SK-MEL-5 (cell line): ENCODE measurements around the gene OSM. TPM values are rescaled to one million over a fixed set of nuclear protein-coding genes. Genes with fewer than 3 reads are reported as not detected.

Source experiments
- DNase-seq: peaks from one replicate; pipeline ENCODE4 v3.0.0-alpha.2; 2016; ENCODE audit warnings: low read depth, low spot score
- in situ Hi-C: cut with HindIII; loops from 2 replicates; pipeline ENCODE4 v1.10.0; 2016; ENCODE audit warnings: low sequenced_read_pairs, high pct_unique_total_duplicates, low pct_unique_long_range_greater_than_20kb
- polyA plus RNA-seq, 2 experiments: library from polyadenylated mRNA; depleted of rRNA; stranded (reverse); fragments of >200 nt; gene quantifications; 2 replicates each; pipeline ENCODE4 v1.2.3, GENCODE V29; 2015
- total RNA-seq: library from RNA; depleted of rRNA; stranded (reverse); fragments of >200 nt; shearing (Covaris generic); gene quantifications from 2 replicates; pipeline ENCODE4 v1.2.3, GENCODE V29; 2014; rRNA removed

Gene OSM
- not detected in 2 replicates for total RNA-seq
- polyA plus RNA-seq (2015; cell fraction: cytosol; rRNA removed), result not detected in 2 replicates
- not detected in 2 replicates for polyA plus RNA-seq (2015; cell fraction: nucleus; rRNA removed)

DNA sequence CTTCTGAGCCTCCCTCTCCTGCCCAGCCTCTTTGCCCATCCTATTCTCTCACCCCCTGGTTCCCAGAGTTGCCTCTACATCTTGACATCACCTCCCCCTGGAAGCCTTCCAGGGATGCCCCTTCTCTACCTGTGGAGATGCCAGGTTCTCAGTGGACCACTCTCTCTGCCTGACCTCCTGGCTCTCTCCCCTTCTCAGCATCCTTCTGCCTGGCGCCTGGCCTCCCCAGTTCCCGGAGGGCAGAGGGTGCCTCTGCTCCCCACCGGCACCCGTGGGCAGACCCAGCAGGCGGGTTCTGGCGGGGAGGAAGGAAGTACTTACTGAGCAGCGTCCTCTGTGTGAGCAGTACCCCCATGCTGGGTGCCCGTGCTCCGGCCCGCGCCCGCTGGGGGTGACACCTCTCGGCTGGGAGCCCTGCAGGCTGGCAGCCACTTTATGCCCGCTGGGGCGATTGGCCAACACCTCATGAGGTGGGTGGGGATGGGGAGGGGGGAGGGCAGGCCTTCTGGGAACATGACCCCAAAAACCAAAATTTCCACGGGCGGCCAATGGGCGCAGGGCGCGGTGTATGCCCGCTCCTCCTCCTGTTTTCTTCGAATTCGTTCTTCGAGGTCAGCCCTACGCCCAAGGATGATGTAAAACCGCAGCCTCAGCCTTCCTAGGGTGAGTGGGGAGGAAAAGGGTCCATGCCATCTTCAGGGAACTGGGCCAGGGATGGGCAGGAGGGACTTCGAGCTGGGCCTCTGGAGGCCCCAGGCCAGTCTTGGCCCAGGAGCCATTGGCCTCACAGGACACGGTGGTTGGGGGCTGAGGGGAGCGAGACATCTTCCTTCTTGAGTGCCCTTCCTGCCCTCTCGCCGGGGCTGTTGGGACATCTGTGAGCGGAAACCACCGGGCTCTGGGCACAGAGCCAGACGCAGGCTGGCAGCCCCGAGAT, at the start of gene OSM:
TSS of gene OSM (minus strand) at position 407 of the 937 bp plus-strand sequence. CDS start at position 355, 52 bp downstream.
- in situ Hi-C loops, result no loop called here
- DNase-seq, result no peak

GRCh38 chr22:30315962-30316576, 49.4 kb upstream of the OSM start:
- DNase-seq, result no peak
- in situ Hi-C loops, result no loop called here

GRCh38 chr22:30314915-30315314, 48.3 kb upstream of the OSM start:
- DNase-seq, result no peak
- in situ Hi-C loops, result no loop called here

DNA sequence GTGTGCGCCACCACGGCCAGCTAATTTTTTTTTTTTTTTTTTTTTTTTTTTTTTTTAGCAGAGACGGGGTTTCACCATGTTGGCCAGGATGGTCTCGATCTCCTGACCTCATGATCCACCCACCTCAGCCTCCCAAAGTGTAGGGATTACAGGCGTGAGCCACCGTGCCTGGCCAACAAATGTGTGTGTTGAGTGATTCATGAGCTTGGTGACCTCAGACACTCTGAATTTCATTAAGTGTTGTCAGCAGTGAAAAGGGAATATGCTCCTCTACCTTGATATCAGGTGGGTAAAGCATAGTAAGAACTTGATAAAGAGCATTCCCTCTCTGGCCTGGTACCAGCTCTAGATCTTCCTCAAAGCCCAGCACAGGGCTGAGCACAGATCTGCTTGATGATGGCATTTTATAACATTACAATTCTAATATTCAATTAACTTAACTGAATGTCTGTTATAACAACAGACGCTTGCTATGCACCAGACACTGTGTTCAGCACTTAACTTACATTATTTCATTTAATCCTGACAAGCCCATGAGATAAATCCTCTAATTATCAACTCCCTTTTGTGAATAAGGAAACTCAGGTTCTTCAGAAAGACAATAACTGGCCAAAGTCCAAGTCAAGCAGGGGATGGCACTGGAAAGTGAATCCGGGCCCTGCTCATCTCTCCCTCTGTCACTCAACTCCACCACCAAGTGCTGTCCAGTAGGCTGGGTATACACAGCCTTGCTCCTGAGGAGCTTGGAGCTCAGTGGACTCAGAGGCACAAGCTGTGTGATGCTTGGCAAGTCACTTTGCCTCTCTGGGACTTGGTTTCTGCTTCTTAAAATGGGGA, 47.1 kb upstream of the OSM start:
- DNase-seq, result no peak
- in situ Hi-C loops, result no loop called here

- no peak for DNase-seq
- in situ Hi-C loops, result no loop called here
Measured at GRCh38 chr22:30312053-30312452, 45.4 kb upstream of the OSM start.

DNA sequence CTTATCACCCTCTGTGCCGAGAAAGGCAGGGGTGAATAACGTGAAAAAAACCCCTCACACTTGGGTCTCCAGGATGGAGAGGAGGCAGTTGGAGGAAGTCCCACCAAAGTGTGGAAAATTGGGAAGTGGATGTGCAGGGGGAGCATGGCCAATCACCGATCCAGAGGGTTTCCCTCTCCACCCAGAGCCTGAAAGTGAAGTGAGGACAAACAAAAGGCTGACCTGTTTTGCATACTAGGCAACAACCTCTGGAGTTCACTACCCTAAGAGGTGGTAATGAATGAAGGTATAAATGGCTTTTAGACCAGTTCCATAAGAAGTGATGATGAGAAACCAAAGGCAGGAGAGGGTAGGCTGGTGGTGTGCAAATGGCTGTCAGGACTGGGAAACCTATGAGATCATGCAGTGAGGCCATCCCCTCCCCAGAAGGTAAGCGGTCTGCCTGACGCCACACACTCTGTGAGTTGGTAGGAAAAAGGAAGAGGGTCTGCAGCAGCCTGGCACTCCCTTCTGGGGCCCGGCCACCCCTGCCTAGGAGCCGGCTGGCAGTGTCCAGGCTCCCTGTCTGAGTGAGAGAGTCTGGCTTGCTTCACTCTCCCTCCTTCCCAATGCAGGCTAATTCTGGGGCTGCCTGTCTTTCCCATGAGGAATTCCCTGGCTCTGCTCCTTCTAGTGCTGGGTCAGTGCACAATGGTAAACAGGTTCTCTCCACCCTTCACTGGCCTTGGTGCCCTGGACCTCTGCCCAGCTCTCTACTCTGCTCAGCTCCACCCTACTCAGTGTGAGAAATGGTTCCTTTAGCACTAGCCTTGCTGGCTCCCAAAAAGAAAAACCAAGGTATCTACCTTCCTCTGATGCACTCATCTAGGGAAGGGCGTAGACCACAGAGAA, 44.5 kb upstream of the OSM start:
- in situ Hi-C loops, result no loop called here
- DNase-seq, result no peak

GRCh38 chr22:30309951-30310741, 43.5 kb upstream of the OSM start:
- in situ Hi-C loops, result no loop called here
- DNase-seq, result no peak

- in situ Hi-C loops, result no loop called here
- no peak for DNase-seq
Measured at GRCh38 chr22:30308518-30309230, 42.0 kb upstream of the OSM start.

- DNase-seq, result no peak
- in situ Hi-C loops, result no loop called here
Measured at GRCh38 chr22:30308093-30308492, 41.4 kb upstream of the OSM start.

DNA sequence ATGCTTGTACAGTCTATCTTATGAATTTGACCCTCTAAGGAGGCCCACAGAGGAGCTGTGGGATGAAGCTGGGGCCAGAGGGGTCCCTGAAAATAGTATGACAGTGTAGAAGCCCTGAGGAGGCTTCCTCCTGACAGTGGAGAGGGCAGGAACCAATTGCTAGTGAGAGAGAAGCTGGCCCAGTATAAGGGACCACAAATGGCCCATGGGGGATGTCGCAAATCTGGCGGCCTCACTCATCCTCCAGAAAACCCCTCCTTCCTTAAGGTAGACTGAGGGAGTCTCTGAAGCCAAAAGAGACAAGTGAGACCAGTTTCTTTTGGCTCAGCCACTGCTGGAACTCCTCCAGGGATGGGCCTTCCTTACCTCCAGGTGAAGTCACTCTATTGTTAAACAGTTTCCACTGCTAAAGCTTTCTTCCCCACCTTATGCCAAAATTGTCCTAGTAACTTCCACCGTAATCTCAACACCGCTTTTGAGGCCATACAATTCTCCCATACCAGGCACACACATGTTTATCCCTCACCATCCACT, 40.5 kb upstream of the OSM start:
- no peak for DNase-seq
- in situ Hi-C loops, result no loop called here

GRCh38 chr22:30306627-30307011, 40.0 kb upstream of the OSM start:
- in situ Hi-C loops, result no loop called here
- DNase-seq, result no peak

GRCh38 chr22:30305906-30306626, 39.4 kb upstream of the OSM start:
- DNase-seq, result no peak
- in situ Hi-C loops, result no loop called here

- DNase-seq, result no peak
- in situ Hi-C loops, result no loop called here
Measured at GRCh38 chr22:30305519-30305905, 38.9 kb upstream of the OSM start.

GRCh38 chr22:30304495-30305244, 38.0 kb upstream of the OSM start:
- no peak for DNase-seq
- in situ Hi-C loops, result no loop called here

GRCh38 chr22:30302810-30303138, 36.1 kb upstream of the OSM start:
- in situ Hi-C loops, result no loop called here
- no peak for DNase-seq
